B cell (primary cell): ENCODE measurements around the gene CD63. TPM values are rescaled to one million over a fixed set of nuclear protein-coding genes. Genes with fewer than 3 reads are reported as not detected.
"Not testable (repeated sequence)": the region's sequence is repeated elsewhere in the genome, so short reads cannot be mapped to it uniquely, and the experiment has no call there.

Experiments
- ATAC-seq: fragments of 200-7000 bp; cut with Tn5 transposase; one replicate; pipeline ENCODE4 v1.10.0; 2021; ENCODE audit warnings: low read depth, mild to moderate bottlenecking, moderate number of reproducible peaks, moderate library complexity
- CTCF ChIA-PET: fragments of 350-600 bp; sonication (Branson Sonifier 250); formaldehyde crosslinking; loops from one replicate; lab custom pipeline; 2021; ENCODE audit warnings: antibody characterized with exemption, inconsistent platforms; lab: Charles Lee
- POLR2A ChIA-PET: fragments of 350-600 bp; sonication (Branson Sonifier 250); formaldehyde crosslinking; loops from one replicate; lab custom pipeline; 2021; ENCODE audit warnings: antibody characterized with exemption; lab: Charles Lee
- DNase-seq: peaks from one replicate; pipeline ENCODE4 v3.0.0; 2013
- H2AFZ ChIP-seq: 2 replicates; pipeline ENCODE4 v1.6.1; 2012; ENCODE audit warnings: mild to moderate bottlenecking, low read depth, low read length; ENCODE audit not compliant: insufficient read depth, poor library complexity, severe bottlenecking
- H3K27ac ChIP-seq, 2 donors: 1 replicate in 1 of 2; 2 replicates in 1 of 2; pipeline ENCODE4 v1.5.1; 2012 to 2013; ENCODE audit warnings: low read length in 2 of 2, mild to moderate bottlenecking in 2 of 2, moderate library complexity in 1 of 2
- H3K27me3 ChIP-seq, 4 experiments: fragments of 200-600 bp in 1 of 4; sonication (generic) in 1 of 4; replicated peaks in 1 of 4; 1 replicate in 2 of 4; 2 replicates in 2 of 4; pipeline versions ENCODE4 v1.6.1 to v1.7.0; 2013 to 2016; ENCODE audit warnings: low read length in 3 of 4, mild to moderate bottlenecking in 2 of 4, mixed read lengths in 1 of 4, moderate library complexity in 1 of 4; ENCODE audit not compliant: insufficient read depth in 4 of 4, control insufficient read depth in 3 of 4; ENCODE audit errors: control extremely low read depth in 1 of 4
- H3K36me3 ChIP-seq, 2 experiments: replicated peaks in 1 of 2; 1 replicate in 1 of 2; 2 replicates in 1 of 2; pipeline versions ENCODE4 v1.6.1 to v1.7.1; 2013; ENCODE audit warnings: low read length in 1 of 2; ENCODE audit not compliant: insufficient read depth in 2 of 2, control insufficient read depth in 1 of 2; ENCODE audit errors: control extremely low read depth in 1 of 2, extremely low read depth in 1 of 2
- H3K4me1 ChIP-seq, 2 donors: fragments of 200-600 bp in 1 of 2; sonication (generic) in 1 of 2; 1 replicate in 1 of 2; 2 replicates in 1 of 2; pipeline versions ENCODE4 v1.5.1 to v1.6.1; 2013 to 2017; ENCODE audit warnings: low read length in 2 of 2; ENCODE audit not compliant: control insufficient read depth in 2 of 2, insufficient read depth in 2 of 2
- H3K4me2 ChIP-seq: replicated peaks from 2 replicates; pipeline ENCODE3; 2012; ENCODE audit warnings: mild to moderate bottlenecking, low read depth, low read length; ENCODE audit not compliant: poor library complexity, severe bottlenecking
- H3K4me3 ChIP-seq, 5 experiments: fragments of 200-600 bp in 1 of 5; sonication (generic) in 1 of 5; 1 replicate in 3 of 5; 2 replicates in 2 of 5; pipeline versions ENCODE4 v1.5.1 to v1.7.0; 2011 to 2016; ENCODE audit warnings: low read length in 4 of 5, mild to moderate bottlenecking in 4 of 5, low read depth in 2 of 5, control low read depth in 1 of 5, moderate library complexity in 1 of 5; ENCODE audit not compliant: insufficient read depth in 1 of 5; ENCODE audit errors: control extremely low read depth in 1 of 5, extremely low read depth in 1 of 5
- H3K79me2 ChIP-seq: fragments of 200-600 bp; sonication (generic); one replicate; pipeline ENCODE4 v1.6.0; 2016; ENCODE audit warnings: low read length; ENCODE audit not compliant: control insufficient read depth, insufficient read depth
- H3K9ac ChIP-seq: fragments of 200-600 bp; sonication (generic); 2 replicates; pipeline ENCODE4 v1.6.1; 2017; ENCODE audit warnings: mild to moderate bottlenecking, low read length, moderate library complexity
- H3K9me3 ChIP-seq, 3 donors: one replicate each; pipeline versions ENCODE4 v1.6.1 to v1.7.1; 2013; ENCODE audit warnings: low read length in 2 of 3; ENCODE audit not compliant: control insufficient read depth in 2 of 3, insufficient read depth in 1 of 3; ENCODE audit errors: control extremely low read depth in 1 of 3
- H4K20me1 ChIP-seq: 2 replicates; pipeline ENCODE4 v1.6.0; 2012; ENCODE audit warnings: mild to moderate bottlenecking, low read length; ENCODE audit not compliant: insufficient read depth, control insufficient read depth, poor library complexity, severe bottlenecking
- H3K27ac Mint-ChIP-seq: one replicate; pipeline ENCODE4 v1.8.0; 2021; ENCODE audit warnings: mixed read lengths
- H3K27me3 Mint-ChIP-seq: one replicate; pipeline ENCODE4 v1.8.0; 2021; ENCODE audit warnings: mixed read lengths
- H3K4me1 Mint-ChIP-seq: one replicate; pipeline ENCODE4 v1.8.0; 2021; ENCODE audit warnings: mixed read lengths
- H3K4me3 Mint-ChIP-seq: one replicate; pipeline ENCODE4 v1.8.0; 2021; ENCODE audit warnings: mixed read lengths
- H3K9me3 Mint-ChIP-seq: one replicate; pipeline ENCODE4 v1.8.0; 2022; ENCODE audit warnings: mixed read lengths; ENCODE audit not compliant: insufficient read depth
- EZH2 ChIP-seq: IDR thresholded peaks from 2 replicates; pipeline ENCODE4 v1.6.1; 2012; ENCODE audit warnings: borderline replicate concordance, low read depth, mild to moderate bottlenecking, moderate library complexity, low read length; ENCODE audit not compliant: insufficient read depth, poor library complexity, severe bottlenecking
- WGBS: methylation state at CpG from one replicate; pipeline ENCODE4 v1.1.5; 2013; ENCODE audit warnings: missing lambda C conversion rate; ENCODE audit not compliant: insufficient coverage; 5-methylcytosine and 5-hydroxymethylcytosine counted together
- intact Hi-C: fragments of 100-400 bp; cut with micrococcal nuclease; formaldehyde crosslinking; loops from one replicate; pipeline ENCODE4 v1.10.0; 2022
- polyA plus RNA-seq: library from polyadenylated mRNA; depleted of rRNA; stranded (reverse); fragments of >200 nt; gene quantifications from 2 replicates; pipeline ENCODE4 v1.2.3, GENCODE V29; 2012
- total RNA-seq, 2 donors: library from RNA; stranded (reverse); fragments of 120-200 nt in 1 of 2; gene quantifications; 1 replicate in 1 of 2; 2 replicates in 1 of 2; pipeline versions ENCODE4 v1.2.3 to v1.2.4, GENCODE V29; 2013 to 2022
- TF ChIP-seq, protein P1 (sequence below): fragments of 200-600 bp; IDR thresholded peaks from one replicate; pipeline ENCODE4 v1.8.0; 2022; ENCODE audit warnings: antibody characterized with exemption, mild to moderate bottlenecking

Gene CD63
- total and polyA plus RNA-seq, 2 donors (not counting 1 experiment from before 2014, with no cell fraction given): 43.0 to 104 TPM

DNA sequence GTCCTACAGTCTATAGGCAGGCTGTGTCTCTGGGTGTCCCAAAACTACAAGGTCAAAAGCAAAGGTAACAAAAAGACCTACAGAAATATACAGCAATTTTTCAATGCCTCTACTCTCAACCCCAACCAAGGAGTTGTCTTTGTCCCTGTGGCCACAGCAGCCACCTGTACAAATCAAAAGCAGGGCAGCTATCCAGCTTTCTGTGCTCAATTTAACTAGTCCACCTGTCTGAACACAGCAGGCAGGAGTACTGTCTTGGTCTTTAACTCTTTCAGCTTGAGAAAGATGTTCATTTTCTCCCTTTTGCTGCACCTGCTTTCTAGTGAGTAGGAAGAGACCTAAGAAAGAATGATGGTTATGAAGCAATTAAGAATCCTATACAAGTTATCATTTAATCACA, 33.8 kb upstream of the CD63 start:
- H3K9ac ChIP-seq: no peak overlapping the region
- no peak overlapping the region for H3K4me2 ChIP-seq
- ATAC-seq (no peak), DNase-seq (no peak)
- H4K20me1 ChIP-seq: peaks cover 8% of the 10 kb centered on the region
- no peak for TF ChIP-seq EZH2
- TF ChIP-seq, protein P1, sequence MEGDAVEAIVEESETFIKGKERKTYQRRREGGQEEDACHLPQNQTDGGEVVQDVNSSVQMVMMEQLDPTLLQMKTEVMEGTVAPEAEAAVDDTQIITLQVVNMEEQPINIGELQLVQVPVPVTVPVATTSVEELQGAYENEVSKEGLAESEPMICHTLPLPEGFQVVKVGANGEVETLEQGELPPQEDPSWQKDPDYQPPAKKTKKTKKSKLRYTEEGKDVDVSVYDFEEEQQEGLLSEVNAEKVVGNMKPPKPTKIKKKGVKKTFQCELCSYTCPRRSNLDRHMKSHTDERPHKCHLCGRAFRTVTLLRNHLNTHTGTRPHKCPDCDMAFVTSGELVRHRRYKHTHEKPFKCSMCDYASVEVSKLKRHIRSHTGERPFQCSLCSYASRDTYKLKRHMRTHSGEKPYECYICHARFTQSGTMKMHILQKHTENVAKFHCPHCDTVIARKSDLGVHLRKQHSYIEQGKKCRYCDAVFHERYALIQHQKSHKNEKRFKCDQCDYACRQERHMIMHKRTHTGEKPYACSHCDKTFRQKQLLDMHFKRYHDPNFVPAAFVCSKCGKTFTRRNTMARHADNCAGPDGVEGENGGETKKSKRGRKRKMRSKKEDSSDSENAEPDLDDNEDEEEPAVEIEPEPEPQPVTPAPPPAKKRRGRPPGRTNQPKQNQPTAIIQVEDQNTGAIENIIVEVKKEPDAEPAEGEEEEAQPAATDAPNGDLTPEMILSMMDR: no peak
- no peak overlapping the region for H3K27ac ChIP-seq
- intact Hi-C loops: no loop called here
- Mint-ChIP-seq H3K4me1 (no peaks in the 10 kb centered on the region), H3K27me3 (no peaks in the 10 kb centered on the region), H3K27ac (no peak overlapping the region), H3K9me3 (no peaks in the 10 kb centered on the region), H3K4me3 (no peak overlapping the region)
- peaks cover 9 to 60% of the 10 kb centered on the region in 2 experiments for H3K36me3 ChIP-seq
- no peaks in the 10 kb centered on the region for H3K27me3 ChIP-seq
- no peak overlapping the region for H3K4me3 ChIP-seq
- no peak overlapping the region for H2AFZ ChIP-seq
- CTCF ChIA-PET: interaction anchor here (1.1 kb wide), 1 partner anchor 34 kb away, joined by 3 read pairs; no protein-coding TSS in a partner anchor
- H3K4me1 ChIP-seq: no peaks in the 10 kb centered on the region
- H3K79me2 ChIP-seq: no peaks in the 10 kb centered on the region
- H3K9me3 ChIP-seq: no peaks in the 10 kb centered on the region
- POLR2A ChIA-PET: no interaction called here

DNA sequence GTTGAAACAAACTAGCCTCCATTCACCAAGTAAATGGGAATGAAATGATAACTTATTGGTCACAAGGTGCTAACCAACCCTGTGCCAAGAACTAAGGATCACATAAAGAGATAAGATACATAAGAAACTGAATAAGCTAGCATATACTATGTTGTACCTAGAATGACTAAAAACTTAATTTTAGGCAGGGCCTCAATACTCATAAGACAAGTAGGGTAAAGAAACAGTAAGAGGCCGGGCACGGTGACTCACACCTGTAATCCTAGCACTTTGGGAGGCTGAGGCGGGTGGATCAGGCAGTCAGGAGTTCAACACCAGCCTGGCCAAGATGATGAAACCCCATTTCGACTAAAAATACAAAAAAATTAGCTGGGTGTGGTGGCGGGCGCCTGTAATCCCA, 31.9 kb upstream of the CD63 start:
- Histone ChIP-seq H3K27me3 (no peaks in the 10 kb centered on the region), H3K79me2 (no peaks in the 10 kb centered on the region), H3K9me3 (no peaks in the 10 kb centered on the region), H3K4me3 (no peak overlapping the region), H2AFZ (no peak overlapping the region), H3K4me1 (no peaks in the 10 kb centered on the region), H4K20me1 (peaks cover 4% of the 10 kb centered on the region), H3K4me2 (no peak overlapping the region), H3K27ac (no peak overlapping the region), H3K36me3 (peaks cover 13 to 66% of the 10 kb centered on the region in 2 experiments), H3K9ac (no peak overlapping the region)
- Mint-ChIP-seq H3K4me1 (no peaks in the 10 kb centered on the region), H3K9me3 (no peaks in the 10 kb centered on the region), H3K27ac (peak overlapping the region; percentile 20), H3K27me3 (no peaks in the 10 kb centered on the region), H3K4me3 (no peak overlapping the region)
- ChIA-PET CTCF (no interaction called here), POLR2A (no interaction called here)
- ATAC-seq: no peak
- WGBS: 86% methylated on average over 4 of the region's 6 CpGs
- intact Hi-C loops: no loop called here
- no peak for DNase-seq
- TF ChIP-seq, protein P1: no peak
- TF ChIP-seq EZH2: no peak

DNA sequence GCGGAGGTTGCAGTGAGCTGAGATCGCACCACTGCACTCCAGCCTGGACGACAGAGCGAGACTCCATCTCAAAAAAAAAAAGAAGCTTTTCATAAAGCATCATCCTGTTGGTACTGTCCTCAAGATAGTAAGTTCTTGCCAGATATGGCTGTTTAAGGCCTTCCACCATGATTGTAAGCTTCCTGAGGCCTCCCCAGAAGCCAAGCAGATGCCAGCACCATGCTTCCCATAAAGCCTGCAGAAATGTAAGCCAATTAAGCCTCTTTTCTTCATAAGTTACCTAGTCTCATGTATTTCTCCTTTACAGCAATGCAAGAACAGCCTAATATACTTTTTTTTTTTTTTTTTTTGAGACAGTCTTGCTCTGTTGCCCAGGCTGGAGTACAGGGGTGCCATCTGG, 29.8 kb upstream of the CD63 start:
- H3K9ac ChIP-seq, H3K27me3 ChIP-seq, H3K4me2 ChIP-seq, H3K4me3 Mint-ChIP-seq, ATAC-seq, H4K20me1 ChIP-seq, H3K4me1 ChIP-seq, H3K79me2 ChIP-seq, H2AFZ ChIP-seq, H3K27me3 Mint-ChIP-seq, DNase-seq, H3K27ac ChIP-seq, intact Hi-C loops, H3K27ac Mint-ChIP-seq, H3K4me1 Mint-ChIP-seq, H3K9me3 Mint-ChIP-seq, H3K9me3 ChIP-seq, H3K4me3 ChIP-seq: not testable (repeated sequence)
- WGBS: no CpG with 5 or more reads among the region's 4 CpGs
- ChIA-PET CTCF (interaction anchor here (1.1 kb wide), 1 partner anchor 175 kb away, joined by 3 read pairs; no protein-coding TSS in a partner anchor), POLR2A (interaction anchor here (0.7 kb wide), 1 partner anchor 37 kb away, joined by 3 read pairs; no protein-coding TSS in a partner anchor)
- H3K36me3 ChIP-seq: peaks cover 11 to 79% of the 10 kb centered on the region in 2 experiments
